ENCODE measurements around the gene KL. TPM values are rescaled to one million over a fixed set of nuclear protein-coding genes. Genes with fewer than 3 reads are reported as not detected.

The KL gene
- polyA plus RNA-seq, 1 of the 3 experiments (the other 2 are of a cell fraction) = 0.02 TPM

DNA sequence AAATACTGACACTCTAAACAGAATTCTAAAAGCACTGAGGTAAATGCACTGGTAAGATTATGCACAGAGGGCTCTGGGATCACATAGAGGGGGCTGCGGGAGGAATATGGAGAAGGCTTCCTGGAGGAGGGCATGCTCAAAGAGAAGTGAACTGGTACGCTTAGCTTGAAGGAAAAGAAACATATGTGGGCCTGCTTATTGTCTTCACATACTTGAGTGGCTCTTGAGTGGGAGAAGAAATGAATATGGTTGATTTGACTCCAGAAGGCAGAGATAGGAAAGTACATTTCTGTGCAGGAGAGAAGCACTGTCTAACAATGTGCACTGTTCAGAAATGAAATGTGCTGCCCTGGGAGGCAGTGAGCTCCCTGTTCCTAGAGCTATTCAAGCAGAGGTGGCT lies 91.1 kb downstream of the KL start:
- peaks cover 26 to 43% of the 10 kb centered on the region in 2 experiments for H3K36me3 ChIP-seq (replicated peaks in 1 of 2; ENCODE audit: control insufficient read depth in 1 of 2, insufficient read depth in 2 of 2, low read length in 1 of 2)
- H3K4me1 ChIP-seq (ENCODE audit: control insufficient read depth in 1 of 2, insufficient read depth in 2 of 2, low read depth in 1 of 2, low read length in 1 of 2) = peaks cover 4 to 14% of the 10 kb centered on the region in 2 experiments
- no peaks in the 10 kb centered on the region for H3K9me2 ChIP-seq
- H3F3A ChIP-seq (replicated peaks; ENCODE audit: insufficient read depth) = no peaks in the 10 kb centered on the region
- H3K27me3 ChIP-seq (ENCODE audit: insufficient read depth) = no peaks in the 10 kb centered on the region
- H4K20me1 ChIP-seq (ENCODE audit: insufficient read depth) = no peaks in the 10 kb centered on the region
- no peak overlapping the region for H3K4me2 ChIP-seq
- H3K27ac ChIP-seq (ENCODE audit: low read depth in 2 of 2, low read length in 1 of 2) = no peak overlapping the region; a peak in 1 of 4 replicates
- DNase-seq = no peak
- ChIA-PET CTCF (interaction anchor here (0.8 to 1.2 kb wide), 2 partner anchors 88 to 439 kb away, joined by 3 read pairs; no protein-coding TSS in a partner anchor), POLR2A (no interaction called here)
- H3K79me2 ChIP-seq (ENCODE audit: insufficient read depth) = no peaks in the 10 kb centered on the region
- H3K4me3 ChIP-seq (ENCODE audit: low read depth in 2 of 2, low read length in 1 of 2) = no peak overlapping the region
- WGBS (ENCODE audit: low lambda C conversion rate) = 97% methylated on average over 2 of the region's 2 CpGs
- H2AFZ ChIP-seq (ENCODE audit: low read depth) = no peak overlapping the region
- no peak overlapping the region for H3K9ac ChIP-seq
- TF ChIP-seq POLR2AphosphoS5 (IDR thresholded peaks at IDR 0.05; ENCODE audit: low read depth, low read length) = no peak
- no peaks in the 10 kb centered on the region for H3K9me3 ChIP-seq

DNA sequence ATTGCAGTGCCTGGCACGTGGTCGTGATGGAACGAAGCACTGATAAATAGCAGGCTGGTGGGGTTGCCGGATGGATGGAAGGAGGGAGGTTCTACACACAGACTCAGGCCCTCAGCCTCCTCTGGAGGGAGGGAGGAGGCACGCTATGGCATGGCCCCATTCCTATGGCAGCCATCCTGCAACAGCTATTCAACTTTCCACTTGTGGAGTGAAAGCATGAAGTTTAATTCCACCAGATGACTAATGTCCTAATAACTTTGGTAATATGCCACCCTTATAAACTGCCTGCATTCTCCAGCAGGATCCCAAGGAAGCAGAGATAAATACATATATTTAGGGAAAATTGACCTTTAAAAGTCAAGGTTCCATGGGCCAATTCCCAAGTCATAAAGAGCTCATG lies 92.4 kb downstream of the KL start:
- Histone ChIP-seq H3K27me3 (ENCODE audit: insufficient read depth) (no peaks in the 10 kb centered on the region), H3K79me2 (ENCODE audit: insufficient read depth) (no peaks in the 10 kb centered on the region), H3K4me3 (ENCODE audit: low read depth in 2 of 2, low read length in 1 of 2) (no peak overlapping the region), H3K36me3 (replicated peaks in 1 of 2; ENCODE audit: control insufficient read depth in 1 of 2, insufficient read depth in 2 of 2, low read length in 1 of 2) (peaks cover 33 to 52% of the 10 kb centered on the region in 2 experiments), H3K4me1 (ENCODE audit: control insufficient read depth in 1 of 2, insufficient read depth in 2 of 2, low read depth in 1 of 2, low read length in 1 of 2) (peaks cover 9 to 14% of the 10 kb centered on the region in 2 experiments), H4K20me1 (ENCODE audit: insufficient read depth) (no peaks in the 10 kb centered on the region), H3K9me2 (no peaks in the 10 kb centered on the region), H3K9me3 (no peaks in the 10 kb centered on the region), H3K9ac (no peak overlapping the region), H3F3A (replicated peaks; ENCODE audit: insufficient read depth) (no peaks in the 10 kb centered on the region), H3K27ac (ENCODE audit: low read depth in 2 of 2, low read length in 1 of 2) (peak overlapping the region in 1 of 2 experiments; percentile 39; a peak in 1 of 4 replicates), H3K4me2 (no peak overlapping the region), H2AFZ (ENCODE audit: low read depth) (no peak overlapping the region)
- no peak for DNase-seq
- WGBS (ENCODE audit: low lambda C conversion rate) = 97% methylated on average over 5 of the region's 5 CpGs
- TF ChIP-seq, protein P1, sequence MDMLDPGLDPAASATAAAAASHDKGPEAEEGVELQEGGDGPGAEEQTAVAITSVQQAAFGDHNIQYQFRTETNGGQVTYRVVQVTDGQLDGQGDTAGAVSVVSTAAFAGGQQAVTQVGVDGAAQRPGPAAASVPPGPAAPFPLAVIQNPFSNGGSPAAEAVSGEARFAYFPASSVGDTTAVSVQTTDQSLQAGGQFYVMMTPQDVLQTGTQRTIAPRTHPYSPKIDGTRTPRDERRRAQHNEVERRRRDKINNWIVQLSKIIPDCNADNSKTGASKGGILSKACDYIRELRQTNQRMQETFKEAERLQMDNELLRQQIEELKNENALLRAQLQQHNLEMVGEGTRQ (IDR thresholded peaks at IDR 0.05; ENCODE audit: borderline replicate concordance, low read depth, low read length) = no peak
- peak; percentile 6; the same call in 1 of the 2 replicates for TF ChIP-seq FOSL2 (IDR thresholded peaks at IDR 0.05; ENCODE audit: borderline replicate concordance, low read depth)
- ChIA-PET CTCF (interaction anchor here (1.2 to 1.3 kb wide), 2 partner anchors 10 to 440 kb away, joined by 3 to 4 read pairs; no protein-coding TSS in a partner anchor), POLR2A (no interaction called here)

GRCh38 chr13:33109271-33109697 lies 93.1 kb downstream of the KL start:
- Histone ChIP-seq H3K79me2 (ENCODE audit: insufficient read depth) (no peaks in the 10 kb centered on the region), H3K9ac (no peak overlapping the region), H3K4me3 (ENCODE audit: low read depth in 2 of 2, low read length in 1 of 2) (no peak overlapping the region), H3K4me1 (ENCODE audit: control insufficient read depth in 1 of 2, insufficient read depth in 2 of 2, low read depth in 1 of 2, low read length in 1 of 2) (peaks cover 9 to 14% of the 10 kb centered on the region in 2 experiments), H3K27me3 (ENCODE audit: insufficient read depth) (no peaks in the 10 kb centered on the region), H2AFZ (ENCODE audit: low read depth) (no peak overlapping the region; the same call in 1 of the 2 replicates), H3K9me3 (no peaks in the 10 kb centered on the region), H3K9me2 (no peaks in the 10 kb centered on the region), H3K4me2 (no peak overlapping the region), H4K20me1 (ENCODE audit: insufficient read depth) (no peaks in the 10 kb centered on the region), H3F3A (replicated peaks; ENCODE audit: insufficient read depth) (no peaks in the 10 kb centered on the region), H3K27ac (ENCODE audit: low read depth in 2 of 2, low read length in 1 of 2) (peak overlapping the region in 1 of 2 experiments; percentile 39; a peak in 1 of 4 replicates), H3K36me3 (replicated peaks in 1 of 2; ENCODE audit: control insufficient read depth in 1 of 2, insufficient read depth in 2 of 2, low read length in 1 of 2) (peaks cover 35 to 55% of the 10 kb centered on the region in 2 experiments)
- CTCF ChIA-PET = interaction anchor here (1.3 kb wide), 1 partner anchor 10 kb away, joined by 4 read pairs; no protein-coding TSS in a partner anchor
- 83% methylated on average over 2 of the region's 2 CpGs for WGBS (ENCODE audit: low lambda C conversion rate)
- POLR2A ChIA-PET = no interaction called here
- no peak for DNase-seq
- TF ChIP-seq NRF1 (IDR thresholded peaks at IDR 0.05; ENCODE audit: low read depth, low read length) (no peak), FOSL2 (IDR thresholded peaks at IDR 0.05; ENCODE audit: borderline replicate concordance, low read depth) (no peak), ELF1 (IDR thresholded peaks at IDR 0.05) (no peak), SIN3A (IDR thresholded peaks at IDR 0.05; ENCODE audit: borderline replicate concordance, low read depth, low read length) (no peak), RCOR1 (IDR thresholded peaks at IDR 0.05; ENCODE audit: low read length) (no peak), TCF12 (IDR thresholded peaks at IDR 0.05) (no peak), REST (IDR thresholded peaks at IDR 0.05; ENCODE audit: low read depth, low read length) (no peak), GABPA (IDR thresholded peaks at IDR 0.05; ENCODE audit: low read depth) (no peak), JUND (IDR thresholded peaks at IDR 0.05) (no peak), CHD2 (IDR thresholded peaks at IDR 0.05; ENCODE audit: low read length, partially characterized antibody) (no peak), FOXM1 (IDR thresholded peaks at IDR 0.05; ENCODE audit: low read depth) (no peak)
- TF ChIP-seq, protein P1 (IDR thresholded peaks at IDR 0.05; ENCODE audit: borderline replicate concordance, low read depth, low read length) = no peak
- TF ChIP-seq, protein P2, sequence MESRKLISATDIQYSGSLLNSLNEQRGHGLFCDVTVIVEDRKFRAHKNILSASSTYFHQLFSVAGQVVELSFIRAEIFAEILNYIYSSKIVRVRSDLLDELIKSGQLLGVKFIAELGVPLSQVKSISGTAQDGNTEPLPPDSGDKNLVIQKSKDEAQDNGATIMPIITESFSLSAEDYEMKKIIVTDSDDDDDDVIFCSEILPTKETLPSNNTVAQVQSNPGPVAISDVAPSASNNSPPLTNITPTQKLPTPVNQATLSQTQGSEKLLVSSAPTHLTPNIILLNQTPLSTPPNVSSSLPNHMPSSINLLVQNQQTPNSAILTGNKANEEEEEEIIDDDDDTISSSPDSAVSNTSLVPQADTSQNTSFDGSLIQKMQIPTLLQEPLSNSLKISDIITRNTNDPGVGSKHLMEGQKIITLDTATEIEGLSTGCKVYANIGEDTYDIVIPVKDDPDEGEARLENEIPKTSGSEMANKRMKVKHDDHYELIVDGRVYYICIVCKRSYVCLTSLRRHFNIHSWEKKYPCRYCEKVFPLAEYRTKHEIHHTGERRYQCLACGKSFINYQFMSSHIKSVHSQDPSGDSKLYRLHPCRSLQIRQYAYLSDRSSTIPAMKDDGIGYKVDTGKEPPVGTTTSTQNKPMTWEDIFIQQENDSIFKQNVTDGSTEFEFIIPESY (IDR thresholded peaks at IDR 0.05; ENCODE audit: borderline replicate concordance, low read depth) = no peak

Measured in SK-N-SH (cell line).